Caco-2 (cell line): ENCODE results near the gene TIGD7. TPM values are rescaled to one million over a fixed set of nuclear protein-coding genes. Genes with fewer than 3 reads are reported as not detected.

Experiments used
- BruUV-seq: library from RNA; stranded (reverse); fragments of 400-500 nt; replicated peaks from 2 replicates; lab custom pipeline; 2021; lab: Mats Ljungman, UMichigan
- CTCF ChIA-PET: fragments of 300-600 bp; sonication (Branson Sonifier 250); formaldehyde crosslinking; loops from one replicate; lab custom pipeline; 2022; ENCODE audit warnings: antibody characterized with exemption; lab: Charles Lee
- POLR2A ChIA-PET: fragments of 300-600 bp; sonication (Branson Sonifier 250); formaldehyde crosslinking; loops from one replicate; lab custom pipeline; 2022; ENCODE audit warnings: antibody characterized with exemption; lab: Charles Lee
- DNase-seq, 2 experiments: peaks; one replicate each; pipeline versions ENCODE4 v3.0.0 to v3.0.0-alpha.2; 2020 to 2022
- H3K27me3 ChIP-seq: replicated peaks from 2 replicates; pipeline ENCODE4 v1.6.0; 2011; ENCODE audit warnings: low read length; ENCODE audit not compliant: control insufficient read depth, insufficient read depth
- H3K36me3 ChIP-seq: 2 replicates; pipeline ENCODE4 v1.5.1; 2011; ENCODE audit warnings: low read length; ENCODE audit not compliant: control insufficient read depth, insufficient read depth
- H3K4me1 ChIP-seq: fragments of 250-450 bp; sonication (Bioruptor Pico); 2 replicates; pipeline ENCODE4 v1.5.1; 2020; ENCODE audit warnings: mild to moderate bottlenecking
- H3K4me3 ChIP-seq: 2 replicates; pipeline ENCODE4 v1.5.1; 2011; ENCODE audit warnings: low read depth, mild to moderate bottlenecking, control low read depth, low read length
- H3K9me3 ChIP-seq: fragments of 250-450 bp; sonication (Bioruptor Pico); 2 replicates; pipeline ENCODE4 v1.5.1; 2020; ENCODE audit warnings: mild to moderate bottlenecking, moderate library complexity
- H3K27ac Mint-ChIP-seq: one replicate; pipeline ENCODE4 v1.8.0; 2022; ENCODE audit warnings: mixed read lengths; ENCODE audit not compliant: unreplicated experiment
- H3K27me3 Mint-ChIP-seq: one replicate; pipeline ENCODE4 v1.8.0; 2022; ENCODE audit warnings: mixed read lengths; ENCODE audit not compliant: insufficient read depth, unreplicated experiment
- H3K36me3 Mint-ChIP-seq: one replicate; pipeline ENCODE4 v1.8.0; 2022; ENCODE audit warnings: mild to moderate bottlenecking, mixed read lengths; ENCODE audit not compliant: insufficient read depth, unreplicated experiment
- H3K4me1 Mint-ChIP-seq: one replicate; pipeline ENCODE4 v1.8.0; 2022; ENCODE audit warnings: low read depth, mixed read lengths; ENCODE audit not compliant: unreplicated experiment
- H3K4me3 Mint-ChIP-seq: one replicate; pipeline ENCODE4 v1.8.0; 2022; ENCODE audit warnings: mild to moderate bottlenecking, moderate library complexity, mixed read lengths; ENCODE audit not compliant: unreplicated experiment
- H3K9me3 Mint-ChIP-seq: one replicate; pipeline ENCODE4 v1.8.0; 2022; ENCODE audit warnings: mixed read lengths; ENCODE audit not compliant: unreplicated experiment
- intact Hi-C: fragments of 100-400 bp; cut with micrococcal nuclease; formaldehyde crosslinking; loops from one replicate; pipeline ENCODE4 v1.10.0; 2022; ENCODE audit not compliant: unreplicated experiment
- total RNA-seq: library from RNA; stranded (reverse); gene quantifications from 2 replicates; pipeline ENCODE4 v1.2.3, GENCODE V29; 2022
- TF ChIP-seq, protein P1 (sequence below), 2 experiments: fragments of 200-600 bp in 1 of 2; IDR thresholded peaks; 1 replicate in 1 of 2; 2 replicates in 1 of 2; pipeline versions ENCODE4 v1.5.1 to v1.8.0; 2011 to 2022; ENCODE audit warnings: antibody characterized with exemption in 1 of 2, control low read depth in 1 of 2, inconsistent platforms in 1 of 2, low read depth in 1 of 2, low read length in 1 of 2, mild to moderate bottlenecking in 1 of 2, moderate library complexity in 1 of 2; ENCODE audit not compliant: insufficient read depth in 1 of 2, severe bottlenecking in 1 of 2, unreplicated experiment in 1 of 2

Gene TIGD7
- total RNA-seq, 1 experiment from 2014 or later: 3.7 TPM

DNA sequence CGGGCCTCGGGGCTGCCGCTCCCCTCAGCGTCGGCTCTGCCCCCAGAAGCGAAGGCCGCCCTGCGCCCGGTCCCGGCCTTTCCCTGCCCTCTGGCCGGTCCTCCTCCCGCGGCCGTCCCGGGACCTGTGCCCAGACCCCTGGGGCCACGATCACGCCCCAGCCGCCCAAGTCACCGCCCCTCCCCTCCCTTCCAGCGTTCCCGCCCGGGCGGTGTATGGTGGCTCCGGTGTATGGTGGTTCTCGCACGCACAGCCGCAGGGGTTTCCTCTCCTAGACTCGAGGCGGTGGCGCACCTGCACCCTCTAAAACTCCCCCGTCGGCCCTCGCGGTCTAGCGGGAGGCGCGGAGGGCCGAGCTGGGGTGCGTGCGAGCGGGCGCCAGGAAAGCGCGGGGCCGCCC lies 10.0 kb downstream of the TIGD7 start:
- Histone ChIP-seq H3K27me3 (no peaks in the 10 kb centered on the region), H3K36me3 (peaks cover 7% of the 10 kb centered on the region), H3K9me3 (peaks cover 18% of the 10 kb centered on the region), H3K4me3 (no peak overlapping the region), H3K4me1 (no peaks in the 10 kb centered on the region)
- DNase-seq: no peak
- H3K27ac Mint-ChIP-seq: no peak overlapping the region
- ChIA-PET POLR2A (no interaction called here), CTCF (no interaction called here)
- no peaks in the 10 kb centered on the region for H3K4me1 Mint-ChIP-seq
- H3K27me3 Mint-ChIP-seq: no peaks in the 10 kb centered on the region
- H3K36me3 Mint-ChIP-seq: peaks cover 49% of the 10 kb centered on the region
- no TSS peak for BruUV-seq
- no peak overlapping the region for H3K4me3 Mint-ChIP-seq
- H3K9me3 Mint-ChIP-seq: peaks cover 13% of the 10 kb centered on the region
- TF ChIP-seq, protein P1, sequence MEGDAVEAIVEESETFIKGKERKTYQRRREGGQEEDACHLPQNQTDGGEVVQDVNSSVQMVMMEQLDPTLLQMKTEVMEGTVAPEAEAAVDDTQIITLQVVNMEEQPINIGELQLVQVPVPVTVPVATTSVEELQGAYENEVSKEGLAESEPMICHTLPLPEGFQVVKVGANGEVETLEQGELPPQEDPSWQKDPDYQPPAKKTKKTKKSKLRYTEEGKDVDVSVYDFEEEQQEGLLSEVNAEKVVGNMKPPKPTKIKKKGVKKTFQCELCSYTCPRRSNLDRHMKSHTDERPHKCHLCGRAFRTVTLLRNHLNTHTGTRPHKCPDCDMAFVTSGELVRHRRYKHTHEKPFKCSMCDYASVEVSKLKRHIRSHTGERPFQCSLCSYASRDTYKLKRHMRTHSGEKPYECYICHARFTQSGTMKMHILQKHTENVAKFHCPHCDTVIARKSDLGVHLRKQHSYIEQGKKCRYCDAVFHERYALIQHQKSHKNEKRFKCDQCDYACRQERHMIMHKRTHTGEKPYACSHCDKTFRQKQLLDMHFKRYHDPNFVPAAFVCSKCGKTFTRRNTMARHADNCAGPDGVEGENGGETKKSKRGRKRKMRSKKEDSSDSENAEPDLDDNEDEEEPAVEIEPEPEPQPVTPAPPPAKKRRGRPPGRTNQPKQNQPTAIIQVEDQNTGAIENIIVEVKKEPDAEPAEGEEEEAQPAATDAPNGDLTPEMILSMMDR (IDR thresholded peaks at IDR 0.05; ENCODE audit: insufficient read depth in 1 of 2, low read depth in 1 of 2, low read length in 1 of 2, severe bottlenecking in 1 of 2, unreplicated experiment in 1 of 2): no peak
- intact Hi-C loops: no loop called here

DNA sequence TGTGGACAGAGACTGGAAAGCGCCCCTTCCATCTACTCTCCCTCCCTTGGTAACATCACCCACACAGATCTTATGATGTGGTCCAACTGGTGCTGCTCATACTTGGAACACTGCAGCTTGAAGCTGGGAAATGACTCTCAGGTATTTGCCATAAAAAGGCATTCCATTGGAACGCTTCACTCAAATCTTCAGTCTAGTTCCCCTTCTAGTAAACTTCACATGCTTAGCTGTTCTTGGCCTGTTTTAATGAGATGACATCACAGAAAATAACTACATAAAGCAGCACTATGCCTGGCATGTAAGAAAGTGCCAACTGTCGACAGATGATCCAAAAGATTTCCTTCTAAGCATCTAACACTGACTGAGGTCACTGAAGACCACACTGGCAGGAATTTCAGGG lies 12.6 kb downstream of the TIGD7 start:
- intact Hi-C loops: no loop called here
- H3K4me3 Mint-ChIP-seq: no peak overlapping the region
- no peak overlapping the region for H3K4me3 ChIP-seq
- H3K4me1 ChIP-seq: no peaks in the 10 kb centered on the region
- no peaks in the 10 kb centered on the region for H3K27me3 Mint-ChIP-seq
- no peaks in the 10 kb centered on the region for H3K4me1 Mint-ChIP-seq
- peaks cover 21% of the 10 kb centered on the region for H3K36me3 ChIP-seq
- ChIA-PET POLR2A (no interaction called here), CTCF (no interaction called here)
- TF ChIP-seq, protein P1 (IDR thresholded peaks at IDR 0.05; ENCODE audit: insufficient read depth in 1 of 2, low read depth in 1 of 2, low read length in 1 of 2, severe bottlenecking in 1 of 2, unreplicated experiment in 1 of 2): no peak
- no TSS peak for BruUV-seq
- H3K36me3 Mint-ChIP-seq: peaks cover 72% of the 10 kb centered on the region
- DNase-seq: no peak
- H3K27ac Mint-ChIP-seq: no peak overlapping the region
- no peaks in the 10 kb centered on the region for H3K27me3 ChIP-seq
- H3K9me3 ChIP-seq: peaks cover 38% of the 10 kb centered on the region
- H3K9me3 Mint-ChIP-seq: peaks cover 10% of the 10 kb centered on the region

DNA sequence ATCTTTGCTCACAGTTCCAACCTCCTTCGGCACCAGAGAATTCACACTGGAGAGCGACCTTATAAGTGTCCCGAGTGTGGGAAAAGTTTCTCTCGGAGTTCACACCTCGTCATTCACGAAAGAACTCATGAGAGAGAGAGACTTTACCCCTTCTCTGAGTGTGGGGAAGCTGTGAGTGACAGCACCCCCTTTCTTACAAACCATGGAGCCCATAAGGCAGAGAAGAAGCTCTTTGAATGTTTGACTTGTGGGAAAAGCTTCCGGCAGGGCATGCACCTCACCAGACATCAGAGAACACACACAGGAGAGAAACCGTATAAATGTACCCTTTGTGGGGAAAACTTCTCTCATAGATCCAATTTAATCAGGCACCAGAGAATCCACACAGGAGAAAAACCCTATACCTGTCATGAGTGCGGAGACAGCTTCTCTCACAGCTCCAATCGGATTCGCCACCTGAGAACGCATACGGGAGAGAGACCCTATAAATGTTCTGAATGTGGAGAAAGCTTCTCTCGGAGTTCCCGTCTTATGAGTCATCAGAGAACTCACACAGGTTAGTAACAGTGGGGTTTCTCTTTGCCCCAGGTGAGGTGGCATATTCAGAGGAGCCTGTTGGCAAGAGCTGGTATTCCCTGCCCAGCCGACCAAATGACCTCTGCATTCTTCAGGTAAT lies 15.1 kb downstream of the TIGD7 start:
- peaks cover 93% of the 10 kb centered on the region for H3K36me3 Mint-ChIP-seq
- no peaks in the 10 kb centered on the region for H3K4me1 Mint-ChIP-seq
- H3K27me3 ChIP-seq: no peaks in the 10 kb centered on the region
- peaks cover 10% of the 10 kb centered on the region for H3K9me3 Mint-ChIP-seq
- BruUV-seq: no TSS peak
- H3K4me3 Mint-ChIP-seq: no peak overlapping the region
- CTCF ChIA-PET: no interaction called here
- H3K4me1 ChIP-seq: no peaks in the 10 kb centered on the region; the same call in 1 of the 2 replicates
- TF ChIP-seq, protein P1 (IDR thresholded peaks at IDR 0.05; ENCODE audit: insufficient read depth in 1 of 2, low read depth in 1 of 2, low read length in 1 of 2, severe bottlenecking in 1 of 2, unreplicated experiment in 1 of 2): no peak
- no peak overlapping the region for H3K4me3 ChIP-seq
- no peak overlapping the region for H3K27ac Mint-ChIP-seq
- peaks cover 32% of the 10 kb centered on the region for H3K36me3 ChIP-seq
- no peaks in the 10 kb centered on the region for H3K27me3 Mint-ChIP-seq
- intact Hi-C loops: loop anchor here (10.0 kb wide), 1 partner anchor 115 kb away; the partner anchor contains the start of genes ZNF174 and ZSCAN32
- no peak for DNase-seq
- POLR2A ChIA-PET: no interaction called here
- H3K9me3 ChIP-seq: peaks cover 38% of the 10 kb centered on the region
